Measurements from ENCODE around the gene TMEFF1. TPM values are rescaled to one million over a fixed set of nuclear protein-coding genes. Genes with fewer than 3 reads are reported as not detected.

The TMEFF1 gene
- polyA plus RNA-seq, 2 of the 4 experiments (the other 2 are of a cell fraction), result 0.31 to 0.61 TPM

DNA sequence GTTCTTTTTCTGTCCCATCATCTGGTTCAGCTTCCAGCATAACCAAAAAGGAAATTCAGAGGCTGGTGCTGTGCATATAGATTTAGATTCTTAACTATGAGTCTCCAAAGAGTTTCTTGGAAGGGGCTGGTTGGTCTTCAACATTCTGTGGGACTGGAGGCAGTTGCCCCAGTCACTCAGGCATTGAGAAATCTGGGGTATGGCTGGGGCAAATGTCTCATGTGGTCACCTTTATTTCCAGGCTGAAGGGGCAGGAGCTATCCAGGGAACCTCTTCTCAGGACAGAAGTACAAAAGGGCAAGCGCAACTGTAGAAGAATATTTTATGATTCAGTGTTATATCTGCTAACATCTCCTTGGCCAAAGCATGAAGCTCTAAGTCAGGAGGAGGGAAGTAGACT lies 15.4 kb upstream of the TMEFF1 start:
- DNase-seq (ENCODE audit: low read depth in 1 of 2, low spot score in 1 of 2) (no peak), ATAC-seq (no peak), FAIRE-seq (no peak)
- H3K4me1 ChIP-seq, result peaks cover 9% of the 10 kb centered on the region; the same call in 2 of the 3 replicates
- H3K4me2 ChIP-seq, result no peak overlapping the region
- 100% methylated on average over 1 of the region's 1 CpG for WGBS (ENCODE audit: missing lambda C conversion rate)
- TF ChIP-seq, protein P1, sequence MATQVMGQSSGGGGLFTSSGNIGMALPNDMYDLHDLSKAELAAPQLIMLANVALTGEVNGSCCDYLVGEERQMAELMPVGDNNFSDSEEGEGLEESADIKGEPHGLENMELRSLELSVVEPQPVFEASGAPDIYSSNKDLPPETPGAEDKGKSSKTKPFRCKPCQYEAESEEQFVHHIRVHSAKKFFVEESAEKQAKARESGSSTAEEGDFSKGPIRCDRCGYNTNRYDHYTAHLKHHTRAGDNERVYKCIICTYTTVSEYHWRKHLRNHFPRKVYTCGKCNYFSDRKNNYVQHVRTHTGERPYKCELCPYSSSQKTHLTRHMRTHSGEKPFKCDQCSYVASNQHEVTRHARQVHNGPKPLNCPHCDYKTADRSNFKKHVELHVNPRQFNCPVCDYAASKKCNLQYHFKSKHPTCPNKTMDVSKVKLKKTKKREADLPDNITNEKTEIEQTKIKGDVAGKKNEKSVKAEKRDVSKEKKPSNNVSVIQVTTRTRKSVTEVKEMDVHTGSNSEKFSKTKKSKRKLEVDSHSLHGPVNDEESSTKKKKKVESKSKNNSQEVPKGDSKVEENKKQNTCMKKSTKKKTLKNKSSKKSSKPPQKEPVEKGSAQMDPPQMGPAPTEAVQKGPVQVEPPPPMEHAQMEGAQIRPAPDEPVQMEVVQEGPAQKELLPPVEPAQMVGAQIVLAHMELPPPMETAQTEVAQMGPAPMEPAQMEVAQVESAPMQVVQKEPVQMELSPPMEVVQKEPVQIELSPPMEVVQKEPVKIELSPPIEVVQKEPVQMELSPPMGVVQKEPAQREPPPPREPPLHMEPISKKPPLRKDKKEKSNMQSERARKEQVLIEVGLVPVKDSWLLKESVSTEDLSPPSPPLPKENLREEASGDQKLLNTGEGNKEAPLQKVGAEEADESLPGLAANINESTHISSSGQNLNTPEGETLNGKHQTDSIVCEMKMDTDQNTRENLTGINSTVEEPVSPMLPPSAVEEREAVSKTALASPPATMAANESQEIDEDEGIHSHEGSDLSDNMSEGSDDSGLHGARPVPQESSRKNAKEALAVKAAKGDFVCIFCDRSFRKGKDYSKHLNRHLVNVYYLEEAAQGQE (IDR thresholded peaks at IDR 0.05), result no peak
- TF ChIP-seq EHMT2 (IDR thresholded peaks at IDR 0.05; ENCODE audit: low read depth) (no peak), FOSL2 (IDR thresholded peaks at IDR 0.05) (no peak), FOSL2 (CRISPR knock-in tag; IDR thresholded peaks at IDR 0.05) (no peak), CEBPB (IDR thresholded peaks at IDR 0.05) (no peak), POLR2AphosphoS2 (conservative IDR thresholded peaks at IDR 0.05; ENCODE audit: low read length) (no peak), CBX8 (IDR thresholded peaks at IDR 0.05) (no peak), BHLHE40 (IDR thresholded peaks at IDR 0.05; ENCODE audit: low read depth, low read length) (no peak), MAFK (IDR thresholded peaks at IDR 0.05; ENCODE audit: partially characterized antibody) (no peak)
- H3K9me3 ChIP-seq, result peaks cover 4% of the 10 kb centered on the region; the same call in 1 of the 3 replicates
- CTCF ChIA-PET, result interaction anchor here (1.1 to 1.8 kb wide), 5 partner anchors 9 to 992 kb away, joined by 3 to 5 read pairs (median 3); no protein-coding TSS in a partner anchor
- H3K27ac ChIP-seq, result no peak overlapping the region
- no peak overlapping the region for H3K4me3 ChIP-seq
- POLR2A ChIA-PET, result no interaction called here

- no peak overlapping the region for H3K4me3 ChIP-seq
- TF ChIP-seq TP53 (CRISPR knock-in tag; IDR thresholded peaks at IDR 0.05), result no peak
- TF ChIP-seq ZFP36 (IDR thresholded peaks at IDR 0.05; ENCODE audit: borderline replicate concordance, partially characterized antibody), result no peak
- TF ChIP-seq HMGXB4 (CRISPR knock-in tag; IDR thresholded peaks at IDR 0.05; ENCODE audit: borderline replicate concordance), result no peak
- TF ChIP-seq NPAS2 (CRISPR knock-in tag; IDR thresholded peaks at IDR 0.05; ENCODE audit: borderline replicate concordance), result no peak
- no peak for TF ChIP-seq FOSL2 (IDR thresholded peaks at IDR 0.05)
- no peak for TF ChIP-seq FOSL2 (CRISPR knock-in tag; IDR thresholded peaks at IDR 0.05)
- no peak for TF ChIP-seq EP300 (IDR thresholded peaks at IDR 0.05)
- TF ChIP-seq MAFK (IDR thresholded peaks at IDR 0.05; ENCODE audit: partially characterized antibody), result no peak
- no peak for TF ChIP-seq MAZ (IDR thresholded peaks at IDR 0.05; ENCODE audit: borderline replicate concordance, low read depth, low read length)
- no peak for TF ChIP-seq FOXS1 (CRISPR knock-in tag; IDR thresholded peaks at IDR 0.05)
- no peak for TF ChIP-seq KDM1A (IDR thresholded peaks at IDR 0.05; ENCODE audit: low read depth)
- no peak for TF ChIP-seq POLR2A (IDR thresholded peaks at IDR 0.05; ENCODE audit: low read length)
- no peak for TF ChIP-seq HDAC2 (IDR thresholded peaks at IDR 0.05)
- TF ChIP-seq BCL3 (IDR thresholded peaks at IDR 0.05), result no peak
- TF ChIP-seq, protein P2, sequence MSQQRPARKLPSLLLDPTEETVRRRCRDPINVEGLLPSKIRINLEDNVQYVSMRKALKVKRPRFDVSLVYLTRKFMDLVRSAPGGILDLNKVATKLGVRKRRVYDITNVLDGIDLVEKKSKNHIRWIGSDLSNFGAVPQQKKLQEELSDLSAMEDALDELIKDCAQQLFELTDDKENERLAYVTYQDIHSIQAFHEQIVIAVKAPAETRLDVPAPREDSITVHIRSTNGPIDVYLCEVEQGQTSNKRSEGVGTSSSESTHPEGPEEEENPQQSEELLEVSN (IDR thresholded peaks at IDR 0.05; ENCODE audit: borderline replicate concordance, low read depth), result no peak
- TF ChIP-seq CBX2 (IDR thresholded peaks at IDR 0.05; ENCODE audit: borderline replicate concordance, low read depth), result no peak
- no peak for TF ChIP-seq BHLHE40 (IDR thresholded peaks at IDR 0.05; ENCODE audit: low read depth, low read length)
- no peak for TF ChIP-seq SREBF2 (IDR thresholded peaks at IDR 0.05)
- TF ChIP-seq HEYL (CRISPR knock-in tag; IDR thresholded peaks at IDR 0.05), result no peak
- TF ChIP-seq NFE2L2 (conservative IDR thresholded peaks at IDR 0.05; ENCODE audit: low read length), result no peak
- no peak for TF ChIP-seq RNF2 (IDR thresholded peaks at IDR 0.05; ENCODE audit: borderline replicate concordance, low read depth)
- ATAC-seq (no peak), FAIRE-seq (no peak), DNase-seq (ENCODE audit: low read depth in 1 of 2, low spot score in 1 of 2) (no peak)
- H3K4me1 ChIP-seq, result peaks cover 9% of the 10 kb centered on the region; the same call in 2 of the 3 replicates
- no peak overlapping the region for H3K4me2 ChIP-seq
- H3K27ac ChIP-seq, result no peak overlapping the region
- ChIA-PET CTCF (interaction anchor here (0.8 to 1.6 kb wide), 3 partner anchors 12 to 53 kb away, joined by 3 to 4 read pairs (median 3); no protein-coding TSS in a partner anchor), POLR2A (no interaction called here)
- H3K9me3 ChIP-seq, result no peaks in the 10 kb centered on the region
- 83% methylated on average over 2 of the region's 2 CpGs for WGBS (ENCODE audit: missing lambda C conversion rate)
These were observed 13.0 kb upstream of the TMEFF1 start for GRCh38 chr9:100459963-100460362.
